AG10803 (cell line): ENCODE results near the gene CENPT.

Experiments
- DNase-seq: peaks from one replicate; pipeline ENCODE4 v3.0.0; 2010; ENCODE audit warnings: low read depth
- H3K4me3 ChIP-seq: 2 replicates; pipeline ENCODE4 v1.5.1; 2011; ENCODE audit warnings: mild to moderate bottlenecking, low read length, control low read depth
- TF ChIP-seq, protein P1 (sequence below): conservative IDR thresholded peaks from 2 replicates; pipeline ENCODE4 v1.5.1; 2011; ENCODE audit warnings: mild to moderate bottlenecking, low read length, control low read depth, inconsistent platforms

The CENPT gene

DNA sequence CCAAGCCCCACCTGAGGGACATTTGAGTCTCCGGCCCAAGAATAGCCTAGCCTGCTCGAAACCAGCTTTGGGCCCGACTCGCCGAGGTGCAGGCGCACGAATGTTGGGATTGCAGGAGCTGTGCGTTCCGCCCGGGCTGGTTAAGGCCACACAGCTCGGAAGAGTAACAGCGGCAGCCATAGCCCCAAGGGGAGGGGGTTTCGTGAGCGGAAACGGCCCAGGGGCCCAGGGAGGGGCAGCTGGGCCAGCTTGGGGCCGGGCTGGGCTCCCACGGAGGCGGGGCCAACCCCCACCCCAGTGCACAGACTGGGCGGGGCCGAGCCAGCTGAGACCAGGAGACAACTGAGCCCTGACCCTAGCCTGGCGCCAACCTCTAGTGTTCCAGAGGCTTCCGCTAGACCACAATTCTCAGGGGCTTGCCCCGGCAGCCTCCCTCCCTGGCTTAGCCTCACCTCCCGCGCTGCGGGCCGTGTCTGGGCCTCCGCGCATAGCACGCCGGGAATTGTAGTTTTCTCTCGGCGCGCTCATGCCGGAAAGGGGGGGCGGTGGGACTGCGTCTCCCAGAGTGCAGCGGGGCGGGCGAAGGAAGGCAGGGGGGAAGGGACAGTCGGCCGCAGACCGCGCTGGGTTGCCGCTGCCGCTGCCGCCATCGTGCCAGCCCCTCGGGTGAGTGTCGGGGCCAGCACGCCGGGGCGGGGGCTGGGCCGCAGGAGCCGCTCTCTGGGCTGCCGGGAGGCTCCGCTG is 1.0 kb downstream of the CENPT start, which contains the start of gene NUTF2:
Gene NUTF2 (plus strand): TSS at position 614 of the 744 bp plus-strand sequence. CDS start 18,198 bp downstream, outside the sequence.
- peak within 1 kb of the TSS; percentile 88 for H3K4me3 ChIP-seq
- peak; percentile 90 for DNase-seq
- TF ChIP-seq, protein P1, sequence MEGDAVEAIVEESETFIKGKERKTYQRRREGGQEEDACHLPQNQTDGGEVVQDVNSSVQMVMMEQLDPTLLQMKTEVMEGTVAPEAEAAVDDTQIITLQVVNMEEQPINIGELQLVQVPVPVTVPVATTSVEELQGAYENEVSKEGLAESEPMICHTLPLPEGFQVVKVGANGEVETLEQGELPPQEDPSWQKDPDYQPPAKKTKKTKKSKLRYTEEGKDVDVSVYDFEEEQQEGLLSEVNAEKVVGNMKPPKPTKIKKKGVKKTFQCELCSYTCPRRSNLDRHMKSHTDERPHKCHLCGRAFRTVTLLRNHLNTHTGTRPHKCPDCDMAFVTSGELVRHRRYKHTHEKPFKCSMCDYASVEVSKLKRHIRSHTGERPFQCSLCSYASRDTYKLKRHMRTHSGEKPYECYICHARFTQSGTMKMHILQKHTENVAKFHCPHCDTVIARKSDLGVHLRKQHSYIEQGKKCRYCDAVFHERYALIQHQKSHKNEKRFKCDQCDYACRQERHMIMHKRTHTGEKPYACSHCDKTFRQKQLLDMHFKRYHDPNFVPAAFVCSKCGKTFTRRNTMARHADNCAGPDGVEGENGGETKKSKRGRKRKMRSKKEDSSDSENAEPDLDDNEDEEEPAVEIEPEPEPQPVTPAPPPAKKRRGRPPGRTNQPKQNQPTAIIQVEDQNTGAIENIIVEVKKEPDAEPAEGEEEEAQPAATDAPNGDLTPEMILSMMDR, result no peak

DNA sequence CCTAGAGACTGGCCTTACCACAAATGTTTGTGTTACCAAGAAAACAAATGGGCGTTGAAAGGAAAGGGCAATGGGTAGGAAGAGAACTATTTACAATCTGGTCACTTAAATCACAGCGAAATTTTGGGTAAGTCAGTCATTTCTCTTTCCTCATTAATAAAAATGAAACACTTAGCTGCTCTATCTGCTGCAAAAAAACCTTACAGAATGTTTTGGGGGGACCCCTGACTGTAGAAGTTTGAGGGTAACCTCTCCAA is 1.5 kb downstream of the CENPT start:
- TF ChIP-seq, protein P1, result no peak
- no peak for DNase-seq
- peak overlapping the region; percentile 88 for H3K4me3 ChIP-seq

DNA sequence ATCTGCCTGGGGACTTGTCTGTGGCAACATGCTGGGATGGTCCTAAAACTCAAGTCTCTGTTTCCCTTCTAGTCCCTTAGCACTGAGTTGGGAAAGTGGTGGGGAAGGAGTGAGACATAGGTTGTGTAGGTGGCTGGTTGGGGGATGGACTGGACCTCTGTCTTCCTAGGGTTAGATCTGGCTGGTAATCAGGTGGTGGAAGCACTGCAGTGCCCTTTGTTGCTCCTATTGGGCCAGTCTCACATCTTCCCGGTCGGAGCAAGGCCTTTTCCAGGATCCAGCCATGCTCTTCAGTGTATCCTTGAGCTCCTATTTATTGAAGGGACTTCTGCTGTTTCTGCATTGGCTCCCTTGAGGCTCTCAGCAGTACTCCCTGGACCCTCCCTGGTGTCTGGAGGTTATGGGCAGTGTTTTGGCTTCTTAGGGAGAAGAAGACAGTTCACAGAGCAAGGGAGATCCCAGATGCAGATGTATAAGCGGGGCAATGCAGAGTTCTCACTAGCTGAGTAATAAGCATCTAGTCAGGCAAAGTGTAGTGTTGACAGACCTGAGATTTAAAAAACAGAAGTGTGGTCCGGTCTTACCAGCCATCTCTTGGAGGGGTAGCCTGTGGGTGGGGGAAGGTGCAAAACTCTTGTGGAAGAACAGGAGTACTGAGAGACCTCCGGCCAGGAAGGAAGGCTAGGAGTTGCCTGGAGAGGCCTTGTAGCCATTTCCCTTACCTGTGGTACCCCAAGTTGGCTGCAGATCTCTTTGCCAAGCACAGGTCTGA is 2.0 kb downstream of the CENPT start:
- DNase-seq, result no peak
- peak overlapping the region; percentile 88 for H3K4me3 ChIP-seq
- TF ChIP-seq, protein P1, result no peak

DNA sequence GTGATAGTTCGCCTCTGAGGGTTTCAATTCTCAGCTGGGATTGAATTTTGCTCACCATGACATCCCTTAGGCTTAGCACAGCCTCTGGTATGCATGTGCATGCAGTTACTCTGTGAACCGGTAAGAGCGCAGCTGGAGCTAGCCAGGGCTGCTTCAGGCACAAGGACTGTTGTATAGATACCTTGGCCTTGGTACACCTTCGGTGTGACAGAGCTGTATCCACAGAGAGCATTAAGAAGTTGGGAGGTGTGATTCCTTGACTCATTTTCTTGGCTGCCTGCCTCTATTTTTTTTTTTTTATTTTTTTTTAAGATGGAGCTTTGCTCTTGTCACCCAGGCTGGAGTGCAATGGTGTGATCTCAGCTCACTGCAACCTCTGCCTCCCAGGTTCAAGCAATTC is 3.0 kb downstream of the CENPT start:
- TF ChIP-seq, protein P1, result peak; percentile 32
- DNase-seq, result peak; percentile 37
- peak overlapping the region; percentile 8; the same call in 1 of the 2 replicates for H3K4me3 ChIP-seq

DNA sequence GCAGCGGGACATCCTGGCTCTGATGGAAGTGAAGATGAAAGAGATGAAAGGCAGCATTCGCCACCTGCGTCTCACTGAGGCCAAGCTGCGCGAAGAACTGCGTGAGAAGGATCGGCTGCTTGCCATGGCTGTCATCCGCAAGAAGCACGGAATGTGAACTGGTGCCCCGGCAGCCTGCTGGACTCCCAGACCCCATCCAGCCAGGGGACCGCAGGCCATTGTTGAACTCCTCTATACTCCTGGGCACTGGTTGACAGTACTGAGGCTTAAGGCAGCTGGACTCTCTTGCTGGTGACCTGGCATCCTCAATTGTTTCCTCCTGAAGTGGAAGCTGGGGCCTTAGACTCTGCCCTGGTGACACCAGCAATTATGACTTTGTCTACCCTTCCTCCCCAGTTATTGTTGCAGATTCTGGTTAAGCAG is 4.1 kb downstream of the CENPT start:
- peak; percentile 41 for DNase-seq
- peak overlapping the region; percentile 95 for H3K4me3 ChIP-seq
- TF ChIP-seq, protein P1, result no peak

DNA sequence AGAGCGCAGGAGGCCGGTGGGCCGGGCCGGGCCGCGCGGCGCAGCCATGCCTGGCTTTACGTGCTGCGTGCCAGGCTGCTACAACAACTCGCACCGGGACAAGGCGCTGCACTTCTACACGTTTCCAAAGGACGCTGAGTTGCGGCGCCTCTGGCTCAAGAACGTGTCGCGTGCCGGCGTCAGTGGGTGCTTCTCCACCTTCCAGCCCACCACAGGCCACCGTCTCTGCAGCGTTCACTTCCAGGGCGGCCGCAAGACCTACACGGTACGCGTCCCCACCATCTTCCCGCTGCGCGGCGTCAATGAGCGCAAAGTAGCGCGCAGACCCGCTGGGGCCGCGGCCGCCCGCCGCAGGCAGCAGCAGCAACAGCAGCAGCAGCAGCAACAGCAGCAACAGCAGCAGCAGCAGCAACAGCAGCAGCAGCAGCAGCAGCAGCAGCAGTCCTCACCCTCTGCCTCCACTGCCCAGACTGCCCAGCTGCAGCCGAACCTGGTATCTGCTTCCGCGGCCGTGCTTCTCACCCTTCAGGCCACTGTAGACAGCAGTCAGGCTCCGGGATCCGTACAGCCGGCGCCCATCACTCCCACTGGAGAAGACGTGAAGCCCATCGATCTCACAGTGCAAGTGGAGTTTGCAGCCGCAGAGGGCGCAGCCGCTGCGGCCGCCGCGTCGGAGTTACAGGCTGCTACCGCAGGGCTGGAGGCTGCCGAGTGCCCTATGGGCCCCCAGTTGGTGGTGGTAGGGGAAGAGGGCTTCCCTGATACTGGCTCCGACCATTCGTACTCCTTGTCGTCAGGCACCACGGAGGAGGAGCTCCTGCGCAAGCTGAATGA is 4.8 kb downstream of the CENPT start:
- TF ChIP-seq, protein P1, result peak; percentile 43
- peak; percentile 45 for DNase-seq

More for the DNA sequence above, 4.8 kb downstream of the CENPT start:
- H3K4me3 ChIP-seq, result peak overlapping the region; percentile 95
